Neuronal stem cell (in vitro differentiated cells): Measurements from ENCODE around the gene IFT74.
A peak's percentile ranks its signal among the peaks of the same experiment; 100 is the strongest.

Source experiments
- DNase-seq: peaks from one replicate; pipeline ENCODE4 v3.0.0-alpha.2; 2013; ENCODE audit warnings: low spot score
- H2AFZ ChIP-seq: one replicate; pipeline ENCODE4 v1.6.1; 2013; ENCODE audit warnings: mild to moderate bottlenecking, low read length, inconsistent platforms
- H2AK5ac ChIP-seq: 2 replicates; pipeline ENCODE4 v1.6.1; 2013; ENCODE audit warnings: low read depth, mild to moderate bottlenecking, inconsistent platforms, low read length, moderate library complexity, mixed read lengths
- H2BK120ac ChIP-seq: 2 replicates; pipeline ENCODE4 v1.6.1; 2013; ENCODE audit warnings: low read depth, mild to moderate bottlenecking, inconsistent platforms, low read length, moderate library complexity, mixed read lengths
- H2BK12ac ChIP-seq: one replicate; pipeline ENCODE4 v1.6.1; 2013; ENCODE audit warnings: low read length, inconsistent platforms
- H2BK15ac ChIP-seq: 2 replicates; pipeline ENCODE4 v1.6.1; 2013; ENCODE audit warnings: mild to moderate bottlenecking, low read length, inconsistent platforms, mixed read lengths
- H2BK5ac ChIP-seq: one replicate; pipeline ENCODE4 v1.6.1; 2013; ENCODE audit warnings: inconsistent platforms, mild to moderate bottlenecking, low read length, moderate library complexity
- H3K14ac ChIP-seq: one replicate; pipeline ENCODE4 v1.6.1; 2013; ENCODE audit warnings: low read length, inconsistent platforms
- H3K18ac ChIP-seq: 2 replicates; pipeline ENCODE4 v1.6.1; 2013; ENCODE audit warnings: low read length, inconsistent platforms
- H3K23ac ChIP-seq: 2 replicates; pipeline ENCODE4 v1.6.1; 2013; ENCODE audit warnings: low read depth, mild to moderate bottlenecking, mixed read lengths, low read length, inconsistent platforms; ENCODE audit not compliant: poor library complexity
- H3K27ac ChIP-seq: replicated peaks from 3 replicates; pipeline ENCODE4 v1.5.1; 2013; ENCODE audit warnings: low read length, inconsistent platforms
- H3K27me3 ChIP-seq, 3 experiments: 2 replicates each; pipeline ENCODE4 v1.6.1; 2013; ENCODE audit warnings: low read length in 3 of 3, mild to moderate bottlenecking in 2 of 3, inconsistent platforms in 1 of 3, low read depth in 1 of 3, mixed read lengths in 1 of 3, moderate library complexity in 1 of 3; ENCODE audit not compliant: control insufficient read depth in 3 of 3, insufficient read depth in 3 of 3
- H3K36me3 ChIP-seq, 2 donors: replicated peaks in 1 of 2; 2 replicates each; pipeline ENCODE4 v1.6.1; 2013; ENCODE audit warnings: low read length in 2 of 2; ENCODE audit not compliant: control insufficient read depth in 2 of 2, insufficient read depth in 2 of 2
- H3K4ac ChIP-seq: 2 replicates; pipeline ENCODE4 v1.6.1; 2013; ENCODE audit warnings: inconsistent platforms, mild to moderate bottlenecking, low read length, moderate library complexity
- H3K4me1 ChIP-seq, 2 donors: 1 replicate in 1 of 2; 2 replicates in 1 of 2; pipeline ENCODE4 v1.6.1; 2013; ENCODE audit warnings: low read length in 2 of 2, low read depth in 1 of 2; ENCODE audit not compliant: control insufficient read depth in 2 of 2, insufficient read depth in 1 of 2
- H3K4me2 ChIP-seq: one replicate; pipeline ENCODE4 v1.6.1; 2013; ENCODE audit warnings: mild to moderate bottlenecking, low read length, inconsistent platforms; ENCODE audit not compliant: insufficient read depth, poor library complexity, severe bottlenecking
- H3K4me3 ChIP-seq, 2 donors: 2 replicates each; pipeline ENCODE4 v1.5.1; 2013; ENCODE audit warnings: low read length in 2 of 2, mild to moderate bottlenecking in 2 of 2, inconsistent platforms in 1 of 2, moderate library complexity in 1 of 2
- H3K79me1 ChIP-seq: one replicate; pipeline ENCODE4 v1.6.1; 2013; ENCODE audit warnings: low read depth, mild to moderate bottlenecking, inconsistent platforms, low read length, moderate library complexity
- H3K9ac ChIP-seq: one replicate; pipeline ENCODE4 v1.6.1; 2013; ENCODE audit warnings: mild to moderate bottlenecking, low read depth, low read length, inconsistent platforms; ENCODE audit not compliant: poor library complexity
- H3K9me3 ChIP-seq, 2 donors: replicated peaks in 1 of 2; 2 replicates each; pipeline versions ENCODE3 to v1.6.1; 2013; ENCODE audit warnings: low read length in 2 of 2, mild to moderate bottlenecking in 2 of 2, inconsistent platforms in 1 of 2, low read depth in 1 of 2, mixed read lengths in 1 of 2, moderate library complexity in 1 of 2; ENCODE audit not compliant: control insufficient read depth in 2 of 2, insufficient read depth in 1 of 2
- H4K8ac ChIP-seq: one replicate; pipeline ENCODE4 v1.6.1; 2013; ENCODE audit warnings: low read depth, mild to moderate bottlenecking, inconsistent platforms, low read length, moderate library complexity
- H4K91ac ChIP-seq: one replicate; pipeline ENCODE4 v1.6.1; 2013; ENCODE audit warnings: low read length, low read depth, mild to moderate bottlenecking, inconsistent platforms; ENCODE audit not compliant: poor library complexity
- WGBS, 2 donors: extraction: QIAGEN DNeasy Blood & Tissue Kit; methylation state at CpG; one replicate each; pipeline ENCODE4 v1.1.7; 2013; ENCODE audit warnings: missing lambda C conversion rate in 2 of 2, mixed read lengths in 1 of 2; ENCODE audit not compliant: insufficient read length in 2 of 2, insufficient replicate concordance in 1 of 2; ENCODE audit errors: extremely low coverage in 2 of 2; 5-methylcytosine and 5-hydroxymethylcytosine counted together

The IFT74 gene

DNA sequence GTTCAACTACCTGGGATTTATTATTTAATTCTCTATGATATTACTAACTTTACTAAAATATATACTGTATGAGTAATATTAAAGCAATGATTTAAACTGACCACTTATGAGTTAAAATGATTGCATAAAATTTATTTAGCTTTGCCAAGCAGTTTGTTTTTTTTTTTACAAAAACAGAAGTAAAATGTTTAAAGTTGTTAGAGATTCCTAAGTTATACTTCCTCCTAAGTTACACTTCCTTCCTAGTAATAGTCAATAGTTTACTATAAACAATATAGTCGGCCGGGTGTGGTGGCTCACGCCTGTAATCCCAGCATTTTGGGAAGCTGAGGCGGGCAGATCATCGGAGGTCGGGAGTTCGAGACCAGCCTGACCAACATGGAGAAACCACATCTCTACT lies 73.0 kb downstream of the IFT74 start:
- H3K79me1 ChIP-seq = no peaks in the 10 kb centered on the region
- H3K14ac ChIP-seq = no peak overlapping the region
- H2BK5ac ChIP-seq = no peak overlapping the region
- H3K4me2 ChIP-seq = no peak overlapping the region
- peaks cover under 1 to 16% of the 10 kb centered on the region in 2 donors for H3K9me3 ChIP-seq
- H3K23ac ChIP-seq = no peak overlapping the region
- H2AFZ ChIP-seq = no peak overlapping the region
- H3K4me3 ChIP-seq = no peak overlapping the region
- H3K27ac ChIP-seq = no peak overlapping the region
- no peak overlapping the region for H2BK12ac ChIP-seq
- no peaks in the 10 kb centered on the region for H3K27me3 ChIP-seq
- no peak overlapping the region for H3K9ac ChIP-seq
- DNase-seq = no peak
- no peak overlapping the region for H3K18ac ChIP-seq
- no peaks in the 10 kb centered on the region for H3K4me1 ChIP-seq
- no peak overlapping the region for H4K8ac ChIP-seq
- H2BK15ac ChIP-seq = no peak overlapping the region
- H4K91ac ChIP-seq = no peak overlapping the region
- peaks cover 2 to 19% of the 10 kb centered on the region in 2 donors for H3K36me3 ChIP-seq
- no peak overlapping the region for H3K4ac ChIP-seq
- no CpG with 5 or more reads among the region's 7 CpGs for WGBS, 2 donors
- H2BK120ac ChIP-seq = no peak overlapping the region
- no peak overlapping the region for H2AK5ac ChIP-seq

DNA sequence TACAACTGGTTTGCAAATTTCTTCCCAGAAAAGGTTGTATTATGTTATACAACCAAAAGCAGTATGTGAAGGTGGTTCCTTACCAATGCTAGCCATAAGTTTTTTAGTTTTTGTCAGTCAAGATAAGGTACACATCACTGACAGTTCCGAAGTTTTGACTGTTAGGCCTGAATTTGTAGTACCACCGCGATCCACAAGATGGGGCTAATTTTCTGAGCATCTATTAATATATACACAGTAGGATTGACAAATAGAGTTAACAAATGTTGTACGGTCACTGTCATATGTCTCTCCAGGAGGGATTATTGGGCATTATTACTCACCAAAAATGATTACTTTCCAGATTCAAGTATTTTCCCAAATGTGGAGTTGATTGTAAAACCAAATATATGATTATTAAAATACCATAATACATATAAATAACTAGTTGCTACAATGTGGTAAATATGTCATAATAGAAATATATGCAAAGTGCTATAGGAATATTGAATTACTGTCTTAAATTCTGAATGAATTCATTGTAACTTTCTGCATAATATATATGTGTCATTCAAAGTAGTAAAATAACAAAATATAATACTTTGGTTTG lies 77.7 kb downstream of the IFT74 start:
- Histone ChIP-seq H3K27me3 (no peaks in the 10 kb centered on the region), H2BK12ac (no peak overlapping the region), H4K8ac (no peak overlapping the region), H3K9me3 (no peaks in the 10 kb centered on the region), H3K14ac (no peak overlapping the region), H3K23ac (no peak overlapping the region), H3K4me2 (no peak overlapping the region), H3K36me3 (peaks cover 2 to 9% of the 10 kb centered on the region in 2 donors), H2BK15ac (no peak overlapping the region), H3K79me1 (no peaks in the 10 kb centered on the region), H3K4ac (no peak overlapping the region), H2BK120ac (no peak overlapping the region), H2AFZ (no peak overlapping the region), H2AK5ac (no peak overlapping the region), H3K18ac (no peak overlapping the region), H3K4me3 (no peak overlapping the region), H3K27ac (no peak overlapping the region), H4K91ac (no peak overlapping the region), H3K4me1 (no peaks in the 10 kb centered on the region), H2BK5ac (no peak overlapping the region), H3K9ac (no peak overlapping the region)
- DNase-seq = peak; percentile 24
- no CpG with 5 or more reads among the region's 4 CpGs for WGBS, 2 donors

DNA sequence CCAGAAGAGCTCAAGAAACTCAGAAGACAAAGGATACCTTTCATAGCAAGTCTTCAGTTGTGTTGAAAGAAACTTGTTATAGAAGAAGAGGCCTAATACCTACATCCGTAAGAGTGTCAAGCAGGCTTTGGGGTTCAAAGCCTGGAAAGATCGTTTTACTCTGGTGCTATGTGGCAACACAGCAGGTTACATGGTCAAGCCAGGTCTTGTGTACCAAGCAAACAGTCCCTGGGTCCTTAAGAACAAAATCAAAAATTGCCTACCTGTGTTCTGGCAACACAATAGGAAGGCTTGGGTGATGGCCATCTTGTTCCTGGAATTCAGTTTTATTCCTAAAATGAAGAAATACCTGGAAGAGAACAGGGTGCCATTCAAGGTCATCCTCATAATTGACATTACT lies 81.3 kb downstream of the IFT74 start:
- no peak overlapping the region for H3K9ac ChIP-seq
- no peaks in the 10 kb centered on the region for H3K4me1 ChIP-seq
- H2BK15ac ChIP-seq = no peak overlapping the region
- no peak overlapping the region for H3K18ac ChIP-seq
- H2BK12ac ChIP-seq = no peak overlapping the region
- no peak overlapping the region for H2BK120ac ChIP-seq
- no peak overlapping the region for H2AFZ ChIP-seq
- H3K4me3 ChIP-seq = no peak overlapping the region
- WGBS, 2 donors = no CpG with 5 or more reads among the region's 2 CpGs
- no peak overlapping the region for H2BK5ac ChIP-seq
- no peak overlapping the region for H3K14ac ChIP-seq
- H3K4ac ChIP-seq = no peak overlapping the region
- H3K79me1 ChIP-seq = no peaks in the 10 kb centered on the region
- no peaks in the 10 kb centered on the region for H3K27me3 ChIP-seq
- no peak for DNase-seq
- H3K9me3 ChIP-seq = no peaks in the 10 kb centered on the region
- H4K8ac ChIP-seq = no peak overlapping the region
- no peak overlapping the region for H4K91ac ChIP-seq
- H2AK5ac ChIP-seq = no peak overlapping the region
- no peak overlapping the region for H3K4me2 ChIP-seq
- no peak overlapping the region for H3K23ac ChIP-seq
- no peak overlapping the region for H3K27ac ChIP-seq
- H3K36me3 ChIP-seq = peaks cover 2 to 5% of the 10 kb centered on the region in 2 donors

DNA sequence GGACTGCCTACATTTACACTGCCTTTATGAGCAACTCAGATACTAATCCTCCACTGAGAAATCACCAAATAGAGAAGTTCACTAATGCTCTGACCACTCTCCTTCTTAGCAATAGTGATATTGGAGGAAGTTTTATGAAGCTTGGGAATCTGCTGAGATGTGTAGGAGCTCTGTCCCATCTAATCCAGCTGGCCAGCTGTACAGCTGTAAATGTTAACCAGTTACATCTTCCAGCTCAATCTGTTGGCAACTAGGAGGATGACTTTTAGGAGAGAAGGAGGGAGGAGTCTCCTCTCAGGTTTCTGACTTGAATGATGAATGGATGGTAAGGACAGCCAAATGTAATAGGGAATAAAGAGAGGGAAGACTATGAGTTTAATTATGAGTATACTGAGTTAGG lies 85.5 kb downstream of the IFT74 start:
- no peak overlapping the region for H2BK12ac ChIP-seq
- H2AFZ ChIP-seq = no peak overlapping the region
- H3K4ac ChIP-seq = no peak overlapping the region
- H3K14ac ChIP-seq = no peak overlapping the region
- no peak overlapping the region for H3K4me2 ChIP-seq
- no peak overlapping the region for H4K8ac ChIP-seq
- H2BK120ac ChIP-seq = no peak overlapping the region
- H3K4me1 ChIP-seq = no peaks in the 10 kb centered on the region
- H3K27me3 ChIP-seq = no peaks in the 10 kb centered on the region
- no peak overlapping the region for H3K27ac ChIP-seq
- no peak overlapping the region for H2BK5ac ChIP-seq
- no peaks in the 10 kb centered on the region for H3K9me3 ChIP-seq
- no peak overlapping the region for H3K4me3 ChIP-seq
- H3K36me3 ChIP-seq = peaks cover 2 to 13% of the 10 kb centered on the region in 2 donors
- no peak overlapping the region for H3K23ac ChIP-seq
- no peak for DNase-seq
- H2BK15ac ChIP-seq = no peak overlapping the region
- no peak overlapping the region for H4K91ac ChIP-seq
- H3K18ac ChIP-seq = no peak overlapping the region
- H2AK5ac ChIP-seq = no peak overlapping the region
- no peak overlapping the region for H3K9ac ChIP-seq
- no peaks in the 10 kb centered on the region for H3K79me1 ChIP-seq
